Thyroid gland (tissue), 4 donors: ENCODE results near the gene TGM3.

Experiments
- POLR2A ChIP-seq, 2 donors: fragments of 450-650 bp; IDR thresholded peaks; one replicate each; pipeline ENCODE4 v1.6.1; 2017; ENCODE audit warnings: antibody characterized with exemption in 2 of 2, mild to moderate bottlenecking in 2 of 2, moderate library complexity in 1 of 2
- TF ChIP-seq, protein P1 (sequence below), 6 experiments: fragments of 200-600 bp in 3 of 6; fragments of 450-650 bp in 3 of 6; sonication (generic) in 3 of 6; IDR thresholded peaks; one replicate each; pipeline ENCODE4 v1.5.1; 2016 to 2019; ENCODE audit warnings: antibody characterized with exemption in 6 of 6, mild to moderate bottlenecking in 2 of 6, inconsistent platforms in 1 of 6, moderate library complexity in 1 of 6

GRCh38 chr20:2363587-2363986 lies 67.8 kb downstream of the TGM3 start:
- TF ChIP-seq, protein P1, sequence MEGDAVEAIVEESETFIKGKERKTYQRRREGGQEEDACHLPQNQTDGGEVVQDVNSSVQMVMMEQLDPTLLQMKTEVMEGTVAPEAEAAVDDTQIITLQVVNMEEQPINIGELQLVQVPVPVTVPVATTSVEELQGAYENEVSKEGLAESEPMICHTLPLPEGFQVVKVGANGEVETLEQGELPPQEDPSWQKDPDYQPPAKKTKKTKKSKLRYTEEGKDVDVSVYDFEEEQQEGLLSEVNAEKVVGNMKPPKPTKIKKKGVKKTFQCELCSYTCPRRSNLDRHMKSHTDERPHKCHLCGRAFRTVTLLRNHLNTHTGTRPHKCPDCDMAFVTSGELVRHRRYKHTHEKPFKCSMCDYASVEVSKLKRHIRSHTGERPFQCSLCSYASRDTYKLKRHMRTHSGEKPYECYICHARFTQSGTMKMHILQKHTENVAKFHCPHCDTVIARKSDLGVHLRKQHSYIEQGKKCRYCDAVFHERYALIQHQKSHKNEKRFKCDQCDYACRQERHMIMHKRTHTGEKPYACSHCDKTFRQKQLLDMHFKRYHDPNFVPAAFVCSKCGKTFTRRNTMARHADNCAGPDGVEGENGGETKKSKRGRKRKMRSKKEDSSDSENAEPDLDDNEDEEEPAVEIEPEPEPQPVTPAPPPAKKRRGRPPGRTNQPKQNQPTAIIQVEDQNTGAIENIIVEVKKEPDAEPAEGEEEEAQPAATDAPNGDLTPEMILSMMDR (IDR thresholded peaks at IDR 0.05): no peak
- TF ChIP-seq POLR2A (IDR thresholded peaks at IDR 0.05): no peak
